ENCODE measurements around the gene ZBTB38.
A peak's percentile ranks its signal among the peaks of the same experiment; 100 is the strongest.

The ZBTB38 gene

DNA sequence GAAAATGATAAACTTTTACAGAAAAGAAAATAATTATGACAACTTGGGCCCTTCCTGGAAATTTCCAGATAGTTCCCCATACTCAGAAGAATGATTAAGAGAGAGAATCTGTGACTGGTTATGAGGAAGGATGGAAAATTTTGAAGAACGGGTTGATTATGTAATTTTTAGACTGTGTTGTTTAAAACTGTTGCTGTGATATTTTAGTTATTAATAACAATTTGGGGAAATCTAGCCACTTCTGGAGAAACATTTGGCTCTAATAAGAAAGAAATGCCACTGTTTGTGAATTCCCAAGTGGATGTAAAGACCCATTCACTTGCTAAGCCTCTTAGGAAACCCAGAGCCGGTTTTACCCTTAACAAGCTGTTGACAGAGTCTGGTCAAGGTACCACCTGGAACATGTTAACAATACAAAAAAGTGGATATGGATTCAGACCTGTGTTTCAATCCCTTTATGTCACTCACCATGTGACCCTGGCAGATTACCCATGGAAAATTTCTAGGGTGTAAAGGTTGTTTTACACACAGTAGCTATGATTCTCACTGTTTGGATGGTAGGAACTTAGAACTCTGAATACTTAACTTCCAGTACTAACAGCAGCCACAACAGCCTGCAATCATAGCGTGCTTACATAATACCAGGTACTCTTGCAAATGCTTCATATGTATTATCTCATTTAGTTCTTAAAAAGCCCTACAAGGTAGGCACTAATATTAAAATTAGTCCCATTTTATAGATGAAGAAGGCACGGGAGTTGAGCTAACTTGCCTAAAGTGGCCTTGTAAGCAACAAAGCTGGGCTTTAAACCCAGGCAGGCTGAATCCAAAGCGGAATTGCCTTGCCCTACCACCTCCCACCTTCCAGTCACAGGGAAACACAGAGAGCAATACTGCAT is 32.0 kb downstream of the ZBTB38 start:
- no peak for DNase-seq (ENCODE audit: low read depth in 1 of 2, low spot score in 1 of 2)
- Histone ChIP-seq H3K27ac (replicated peaks) (no peak overlapping the region), H3K4me3 (replicated peaks; ENCODE audit: insufficient read depth, low read length) (no peak overlapping the region), H3K27me3 (ENCODE audit: insufficient read depth, poor library complexity, severe bottlenecking) (peaks cover 31% of the 10 kb centered on the region)
- TF ChIP-seq POLR2AphosphoS5 (IDR thresholded peaks at IDR 0.05; ENCODE audit: low read depth) (no peak), SPI1 (IDR thresholded peaks at IDR 0.05; ENCODE audit: borderline replicate concordance, low read depth) (no peak), CTCF (IDR thresholded peaks at IDR 0.05; ENCODE audit: insufficient read depth, low read length) (no peak), GABPA (IDR thresholded peaks at IDR 0.05; ENCODE audit: low read depth) (no peak)
- TF ChIP-seq, protein P1, sequence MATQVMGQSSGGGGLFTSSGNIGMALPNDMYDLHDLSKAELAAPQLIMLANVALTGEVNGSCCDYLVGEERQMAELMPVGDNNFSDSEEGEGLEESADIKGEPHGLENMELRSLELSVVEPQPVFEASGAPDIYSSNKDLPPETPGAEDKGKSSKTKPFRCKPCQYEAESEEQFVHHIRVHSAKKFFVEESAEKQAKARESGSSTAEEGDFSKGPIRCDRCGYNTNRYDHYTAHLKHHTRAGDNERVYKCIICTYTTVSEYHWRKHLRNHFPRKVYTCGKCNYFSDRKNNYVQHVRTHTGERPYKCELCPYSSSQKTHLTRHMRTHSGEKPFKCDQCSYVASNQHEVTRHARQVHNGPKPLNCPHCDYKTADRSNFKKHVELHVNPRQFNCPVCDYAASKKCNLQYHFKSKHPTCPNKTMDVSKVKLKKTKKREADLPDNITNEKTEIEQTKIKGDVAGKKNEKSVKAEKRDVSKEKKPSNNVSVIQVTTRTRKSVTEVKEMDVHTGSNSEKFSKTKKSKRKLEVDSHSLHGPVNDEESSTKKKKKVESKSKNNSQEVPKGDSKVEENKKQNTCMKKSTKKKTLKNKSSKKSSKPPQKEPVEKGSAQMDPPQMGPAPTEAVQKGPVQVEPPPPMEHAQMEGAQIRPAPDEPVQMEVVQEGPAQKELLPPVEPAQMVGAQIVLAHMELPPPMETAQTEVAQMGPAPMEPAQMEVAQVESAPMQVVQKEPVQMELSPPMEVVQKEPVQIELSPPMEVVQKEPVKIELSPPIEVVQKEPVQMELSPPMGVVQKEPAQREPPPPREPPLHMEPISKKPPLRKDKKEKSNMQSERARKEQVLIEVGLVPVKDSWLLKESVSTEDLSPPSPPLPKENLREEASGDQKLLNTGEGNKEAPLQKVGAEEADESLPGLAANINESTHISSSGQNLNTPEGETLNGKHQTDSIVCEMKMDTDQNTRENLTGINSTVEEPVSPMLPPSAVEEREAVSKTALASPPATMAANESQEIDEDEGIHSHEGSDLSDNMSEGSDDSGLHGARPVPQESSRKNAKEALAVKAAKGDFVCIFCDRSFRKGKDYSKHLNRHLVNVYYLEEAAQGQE (IDR thresholded peaks at IDR 0.05; ENCODE audit: insufficient replicate concordance, low read depth), result no peak

DNA sequence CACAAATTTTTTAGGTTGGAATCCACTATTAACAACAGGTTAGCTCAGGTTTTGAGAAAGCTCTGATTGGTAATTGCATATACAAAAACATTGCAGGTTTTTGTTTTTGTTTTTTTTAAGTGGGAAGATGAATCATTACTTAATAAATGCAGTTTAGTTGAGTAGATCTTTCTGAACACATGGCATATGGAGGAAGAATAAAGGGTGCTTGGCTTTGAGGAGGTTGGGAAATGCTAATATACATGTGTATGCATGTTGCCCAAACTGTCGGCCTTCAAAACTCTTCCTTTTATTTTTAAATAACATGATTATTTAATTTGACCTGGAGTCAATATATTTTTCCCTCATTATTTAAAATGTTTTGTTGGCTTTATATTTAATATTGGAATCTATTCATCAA is 32.8 kb downstream of the ZBTB38 start:
- H3K27me3 ChIP-seq (ENCODE audit: insufficient read depth, poor library complexity, severe bottlenecking), result peaks cover 35% of the 10 kb centered on the region
- H3K4me3 ChIP-seq (replicated peaks; ENCODE audit: insufficient read depth, low read length), result no peak overlapping the region
- no peak for DNase-seq (ENCODE audit: low read depth in 1 of 2, low spot score in 1 of 2)
- H3K27ac ChIP-seq (replicated peaks), result no peak overlapping the region
- no peak for TF ChIP-seq SPI1 (IDR thresholded peaks at IDR 0.05; ENCODE audit: borderline replicate concordance, low read depth)
- TF ChIP-seq POLR2AphosphoS5 (IDR thresholded peaks at IDR 0.05; ENCODE audit: low read depth), result no peak
- no peak for TF ChIP-seq CTCF (IDR thresholded peaks at IDR 0.05; ENCODE audit: insufficient read depth, low read length)
- TF ChIP-seq GABPA (IDR thresholded peaks at IDR 0.05; ENCODE audit: low read depth), result no peak
- TF ChIP-seq, protein P1 (IDR thresholded peaks at IDR 0.05; ENCODE audit: insufficient replicate concordance, low read depth), result no peak

DNA sequence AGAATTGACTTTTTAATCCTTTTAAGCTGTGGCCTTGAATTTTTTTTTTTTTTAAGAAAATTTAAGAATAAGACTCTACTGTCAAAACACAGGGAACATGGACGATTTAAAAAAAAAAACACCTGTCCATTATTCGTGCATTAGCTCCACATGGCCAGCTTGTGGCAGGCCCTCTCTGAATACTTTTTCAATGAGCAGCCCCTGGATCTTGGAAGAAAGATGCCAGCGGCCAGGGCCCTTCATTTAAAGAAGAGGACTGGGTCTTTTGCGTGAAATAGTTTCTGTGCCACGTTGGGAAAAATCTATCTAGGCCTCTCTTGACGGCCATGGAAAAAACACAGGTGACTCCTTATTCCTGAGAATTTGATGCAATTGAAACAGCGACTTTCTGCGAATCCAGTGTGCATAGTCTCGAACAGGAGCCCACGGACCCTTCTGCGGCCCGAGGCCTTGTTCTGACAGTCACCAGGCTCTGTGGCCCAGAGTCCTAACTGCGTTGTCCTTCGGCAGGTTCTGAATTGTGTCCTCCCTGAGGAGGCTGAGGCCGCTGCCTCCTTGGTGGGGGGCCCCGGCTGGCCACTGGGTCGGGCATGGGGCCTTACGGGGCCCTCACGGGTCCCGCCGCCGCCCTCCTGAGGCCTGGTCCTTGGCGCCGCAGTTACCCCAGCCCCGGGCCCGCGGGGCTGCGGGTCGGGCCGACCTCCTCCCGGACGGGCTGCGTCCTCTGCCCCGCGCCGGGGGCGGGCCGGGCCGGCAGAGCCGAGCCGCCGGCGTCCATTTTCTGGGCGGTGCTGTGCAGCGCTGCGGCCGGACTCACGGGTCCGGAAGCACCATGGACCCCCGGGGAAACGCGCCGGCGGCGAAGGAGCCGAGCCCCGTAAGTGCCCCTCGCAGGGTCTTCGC is 33.5 kb downstream of the ZBTB38 start:
- TF ChIP-seq POLR2AphosphoS5 (IDR thresholded peaks at IDR 0.05; ENCODE audit: low read depth), result no peak
- TF ChIP-seq CTCF (IDR thresholded peaks at IDR 0.05; ENCODE audit: insufficient read depth, low read length), result no peak
- TF ChIP-seq, protein P1 (IDR thresholded peaks at IDR 0.05; ENCODE audit: insufficient replicate concordance, low read depth), result no peak
- TF ChIP-seq SPI1 (IDR thresholded peaks at IDR 0.05; ENCODE audit: borderline replicate concordance, low read depth), result no peak
- TF ChIP-seq GABPA (IDR thresholded peaks at IDR 0.05; ENCODE audit: low read depth), result no peak
- H3K27ac ChIP-seq (replicated peaks), result no peak overlapping the region
- peak overlapping the region; percentile 64 for H3K4me3 ChIP-seq (replicated peaks; ENCODE audit: insufficient read depth, low read length)
- DNase-seq (ENCODE audit: low read depth in 1 of 2, low spot score in 1 of 2), result no peak
- H3K27me3 ChIP-seq (ENCODE audit: insufficient read depth, poor library complexity, severe bottlenecking), result peaks cover 35% of the 10 kb centered on the region
